Mesendoderm (in vitro differentiated cells): ENCODE results near the gene KDM7A.

Experiments
- DNase-seq: peaks from one replicate; pipeline ENCODE4 v3.0.0; 2013
- H2AK5ac ChIP-seq: 2 replicates; pipeline ENCODE4 v1.6.1; 2013; ENCODE audit warnings: low read length, inconsistent platforms
- H2BK120ac ChIP-seq: 2 replicates; pipeline ENCODE4 v1.6.1; 2013; ENCODE audit warnings: low read depth, mild to moderate bottlenecking, low read length, moderate library complexity, mixed read lengths
- H2BK15ac ChIP-seq: replicated peaks from 2 replicates; pipeline ENCODE4 v1.6.1; 2013; ENCODE audit warnings: low read depth, mild to moderate bottlenecking, moderate library complexity
- H2BK5ac ChIP-seq: 2 replicates; pipeline ENCODE4 v1.6.1; 2013; ENCODE audit warnings: low read length, inconsistent platforms
- H3K18ac ChIP-seq: 2 replicates; pipeline ENCODE4 v1.6.1; 2013; ENCODE audit warnings: mild to moderate bottlenecking, low read length, mixed read lengths
- H3K23ac ChIP-seq: one replicate; pipeline ENCODE4 v1.6.1; 2013; ENCODE audit warnings: low read length
- H3K27ac ChIP-seq: 2 replicates; pipeline ENCODE4 v1.5.1; 2013; ENCODE audit warnings: low read depth, mild to moderate bottlenecking, inconsistent platforms, low read length, moderate library complexity
- H3K27me3 ChIP-seq: 2 replicates; pipeline ENCODE4 v1.6.1; 2013; ENCODE audit warnings: low read length, control low read depth, mild to moderate bottlenecking, inconsistent platforms; ENCODE audit not compliant: insufficient read depth, poor library complexity
- H3K36me3 ChIP-seq: 2 replicates; pipeline ENCODE4 v1.6.1; 2013; ENCODE audit warnings: low read length, inconsistent platforms; ENCODE audit not compliant: control insufficient read depth, insufficient read depth
- H3K4ac ChIP-seq: one replicate; pipeline ENCODE4 v1.6.1; 2013; ENCODE audit warnings: low read depth, mild to moderate bottlenecking, low read length, moderate library complexity
- H3K4me1 ChIP-seq: 2 replicates; pipeline ENCODE4 v1.6.1; 2013; ENCODE audit warnings: low read depth, low read length, inconsistent platforms; ENCODE audit not compliant: control insufficient read depth
- H3K4me2 ChIP-seq: 2 replicates; pipeline ENCODE4 v1.6.1; 2013; ENCODE audit warnings: low read length
- H3K4me3 ChIP-seq: 2 replicates; pipeline ENCODE4 v1.5.1; 2013; ENCODE audit warnings: mild to moderate bottlenecking, low read length
- H3K56ac ChIP-seq: one replicate; pipeline ENCODE4 v1.6.1; 2013; ENCODE audit warnings: low read length
- H3K79me1 ChIP-seq: 2 replicates; pipeline ENCODE4 v1.6.1; 2013; ENCODE audit warnings: low read length, inconsistent platforms
- H3K79me2 ChIP-seq: 2 replicates; pipeline ENCODE4 v1.6.1; 2013; ENCODE audit warnings: mild to moderate bottlenecking, low read length; ENCODE audit not compliant: control insufficient read depth, insufficient read depth
- H3K9ac ChIP-seq: 2 replicates; pipeline ENCODE4 v1.6.1; 2013; ENCODE audit warnings: low read length, inconsistent platforms
- H4K5ac ChIP-seq: one replicate; pipeline ENCODE4 v1.6.1; 2013; ENCODE audit warnings: low read length
- H4K8ac ChIP-seq: one replicate; pipeline ENCODE4 v1.6.1; 2013; ENCODE audit warnings: low read depth, mild to moderate bottlenecking, control low read depth, low read length, moderate library complexity
- WGBS: extraction: QIAGEN DNeasy Blood & Tissue Kit; methylation state at CpG from one replicate; pipeline ENCODE4 v1.1.7; 2013; ENCODE audit warnings: low lambda C conversion rate, missing lambda C conversion rate; ENCODE audit not compliant: insufficient coverage; ENCODE audit errors: extremely low coverage; 5-methylcytosine and 5-hydroxymethylcytosine counted together

The KDM7A gene

GRCh38 chr7:140054751-140055150 lies 122.0 kb downstream of the KDM7A start:
- WGBS: no CpG with 5 or more reads among the region's 4 CpGs
- Histone ChIP-seq H3K27me3 (no peaks in the 10 kb centered on the region), H2AK5ac (no peak overlapping the region), H3K23ac (no peak overlapping the region), H3K56ac (no peak overlapping the region), H3K36me3 (no peaks in the 10 kb centered on the region), H3K4me3 (no peak overlapping the region), H4K8ac (no peak overlapping the region), H3K4me1 (no peaks in the 10 kb centered on the region), H3K18ac (no peak overlapping the region), H2BK15ac (no peak overlapping the region), H3K79me2 (no peaks in the 10 kb centered on the region), H3K9ac (no peak overlapping the region), H3K4ac (no peak overlapping the region), H4K5ac (no peak overlapping the region), H2BK5ac (no peak overlapping the region), H3K4me2 (no peak overlapping the region), H3K27ac (no peak overlapping the region), H3K79me1 (no peaks in the 10 kb centered on the region), H2BK120ac (no peak overlapping the region)
- no peak for DNase-seq

DNA sequence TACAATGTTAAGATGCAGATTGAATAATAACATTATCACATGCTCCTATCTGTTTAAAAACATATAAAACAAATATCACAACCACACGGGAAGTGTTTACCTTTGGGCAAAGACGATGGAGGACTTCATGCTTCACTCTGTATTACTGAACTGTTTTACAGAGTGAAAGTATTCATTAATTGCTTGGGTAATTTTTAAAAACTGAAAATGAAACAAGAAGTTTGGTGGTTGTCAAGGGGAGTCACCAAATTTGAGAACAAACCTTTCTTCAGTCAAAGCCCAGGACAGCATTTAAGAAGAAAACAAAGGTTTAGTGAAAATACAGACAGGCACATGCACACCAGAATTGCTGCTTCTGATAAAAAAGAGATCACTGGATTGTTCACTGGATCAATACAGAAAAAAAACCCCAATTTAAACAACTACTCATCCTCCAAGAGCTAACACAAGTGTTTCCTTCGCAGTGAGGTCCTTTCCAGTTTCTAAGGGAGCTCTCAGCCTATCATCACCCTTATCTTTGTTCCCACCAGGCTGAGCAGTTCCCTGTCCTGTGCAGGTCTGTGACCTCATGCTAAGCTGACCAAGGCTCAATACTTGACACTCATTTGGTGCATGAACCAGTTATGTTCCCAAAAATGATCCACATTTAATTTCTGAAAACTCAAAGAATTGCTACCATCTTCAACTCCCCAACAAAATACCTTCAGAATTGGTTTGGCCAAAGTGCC lies 122.8 kb downstream of the KDM7A start:
- no peak overlapping the region for H3K4me3 ChIP-seq
- H3K4me2 ChIP-seq: no peak overlapping the region
- H3K4me1 ChIP-seq: no peaks in the 10 kb centered on the region
- no peaks in the 10 kb centered on the region for H3K27me3 ChIP-seq
- H3K56ac ChIP-seq: no peak overlapping the region
- no peak overlapping the region for H3K4ac ChIP-seq
- no CpG with 5 or more reads among the region's 3 CpGs for WGBS
- H3K9ac ChIP-seq: no peak overlapping the region
- no peak overlapping the region for H2BK120ac ChIP-seq
- H2BK15ac ChIP-seq: no peak overlapping the region
- H3K18ac ChIP-seq: no peak overlapping the region
- no peak overlapping the region for H2BK5ac ChIP-seq
- H4K5ac ChIP-seq: no peak overlapping the region
- no peak for DNase-seq
- H2AK5ac ChIP-seq: no peak overlapping the region
- no peak overlapping the region for H3K23ac ChIP-seq
- H3K79me2 ChIP-seq: no peaks in the 10 kb centered on the region
- H4K8ac ChIP-seq: no peak overlapping the region
- no peaks in the 10 kb centered on the region for H3K36me3 ChIP-seq
- no peaks in the 10 kb centered on the region for H3K79me1 ChIP-seq
- no peak overlapping the region for H3K27ac ChIP-seq

GRCh38 chr7:140051820-140052219 lies 125.0 kb downstream of the KDM7A start:
- H4K5ac ChIP-seq: no peak overlapping the region
- H2BK5ac ChIP-seq: no peak overlapping the region
- no peak overlapping the region for H3K4me3 ChIP-seq
- H3K4ac ChIP-seq: no peak overlapping the region
- no peak overlapping the region for H3K9ac ChIP-seq
- H3K79me1 ChIP-seq: no peaks in the 10 kb centered on the region
- no peak overlapping the region for H2AK5ac ChIP-seq
- DNase-seq: no peak
- H3K4me2 ChIP-seq: no peak overlapping the region
- H2BK120ac ChIP-seq: no peak overlapping the region
- H3K18ac ChIP-seq: no peak overlapping the region
- no peak overlapping the region for H3K27ac ChIP-seq
- no peaks in the 10 kb centered on the region for H3K36me3 ChIP-seq
- no peaks in the 10 kb centered on the region for H3K27me3 ChIP-seq
- no peaks in the 10 kb centered on the region for H3K4me1 ChIP-seq
- no peaks in the 10 kb centered on the region for H3K79me2 ChIP-seq
- H2BK15ac ChIP-seq: no peak overlapping the region
- no peak overlapping the region for H4K8ac ChIP-seq
- H3K23ac ChIP-seq: no peak overlapping the region
- H3K56ac ChIP-seq: no peak overlapping the region

DNA sequence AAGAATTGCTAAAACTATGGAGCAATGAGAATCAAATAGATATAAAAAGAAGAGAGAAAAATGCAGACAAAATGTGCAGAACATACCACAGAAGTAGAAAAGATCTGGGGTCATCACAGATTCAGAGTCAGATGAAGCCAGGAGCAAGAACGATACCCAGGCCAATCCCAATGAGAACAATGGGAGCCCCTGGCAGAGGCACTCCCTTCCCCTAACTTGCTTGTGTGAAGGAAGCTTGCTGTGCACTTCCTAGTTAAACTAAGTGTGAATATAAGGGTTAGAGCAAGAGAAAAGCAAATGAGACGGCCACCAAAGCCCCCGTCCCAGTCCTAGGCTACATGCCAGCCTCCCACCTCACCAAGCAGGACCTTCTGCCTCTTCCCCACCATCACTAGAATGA lies 126.7 kb downstream of the KDM7A start:
- no CpG with 5 or more reads among the region's 3 CpGs for WGBS
- no peak overlapping the region for H3K9ac ChIP-seq
- no peaks in the 10 kb centered on the region for H3K36me3 ChIP-seq
- H3K4me2 ChIP-seq: no peak overlapping the region
- no peaks in the 10 kb centered on the region for H3K27me3 ChIP-seq
- no peak overlapping the region for H3K18ac ChIP-seq
- no peaks in the 10 kb centered on the region for H3K79me2 ChIP-seq
- no peak overlapping the region for H3K4ac ChIP-seq
- H3K4me1 ChIP-seq: no peaks in the 10 kb centered on the region
- H3K4me3 ChIP-seq: no peak overlapping the region
- H2BK15ac ChIP-seq: no peak overlapping the region
- H4K8ac ChIP-seq: no peak overlapping the region
- H3K79me1 ChIP-seq: no peaks in the 10 kb centered on the region
- no peak overlapping the region for H2BK5ac ChIP-seq
- H4K5ac ChIP-seq: no peak overlapping the region
- no peak overlapping the region for H3K23ac ChIP-seq
- H2AK5ac ChIP-seq: no peak overlapping the region
- H3K27ac ChIP-seq: no peak overlapping the region
- H3K56ac ChIP-seq: no peak overlapping the region
- no peak for DNase-seq
- H2BK120ac ChIP-seq: no peak overlapping the region

GRCh38 chr7:140049339-140050024 lies 127.3 kb downstream of the KDM7A start:
- H4K8ac ChIP-seq: no peak overlapping the region
- DNase-seq: no peak
- H3K27me3 ChIP-seq: no peaks in the 10 kb centered on the region
- H3K9ac ChIP-seq: no peak overlapping the region
- no peaks in the 10 kb centered on the region for H3K79me2 ChIP-seq
- no peaks in the 10 kb centered on the region for H3K36me3 ChIP-seq
- no peak overlapping the region for H3K23ac ChIP-seq
- WGBS: no CpG with 5 or more reads among the region's 5 CpGs
- no peak overlapping the region for H2AK5ac ChIP-seq
- no peaks in the 10 kb centered on the region for H3K4me1 ChIP-seq
- H3K56ac ChIP-seq: no peak overlapping the region
- H2BK120ac ChIP-seq: no peak overlapping the region
- no peak overlapping the region for H3K4me2 ChIP-seq
- H4K5ac ChIP-seq: no peak overlapping the region
- no peak overlapping the region for H3K4me3 ChIP-seq
- no peak overlapping the region for H3K18ac ChIP-seq
- no peak overlapping the region for H2BK15ac ChIP-seq
- no peak overlapping the region for H3K4ac ChIP-seq
- H2BK5ac ChIP-seq: no peak overlapping the region
- no peaks in the 10 kb centered on the region for H3K79me1 ChIP-seq
- H3K27ac ChIP-seq: no peak overlapping the region

DNA sequence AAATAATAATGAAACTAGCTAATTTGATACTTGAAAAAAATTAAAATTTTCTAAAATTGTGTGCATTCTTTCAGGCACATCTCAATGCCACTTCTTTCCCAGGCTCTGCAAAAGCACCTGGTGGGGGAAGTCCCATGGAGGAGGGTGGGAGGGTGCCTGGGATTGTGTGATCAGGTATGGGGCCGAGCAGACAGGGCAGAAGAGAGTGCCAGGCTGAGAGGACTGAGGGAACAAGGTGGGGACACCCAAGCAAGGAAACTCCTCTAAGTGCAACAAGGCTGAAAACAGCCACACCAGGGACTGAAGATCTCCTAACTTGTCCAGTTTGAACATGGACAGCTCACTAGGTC lies 127.8 kb downstream of the KDM7A start:
- no peak overlapping the region for H3K4ac ChIP-seq
- no peak overlapping the region for H3K18ac ChIP-seq
- no peak overlapping the region for H3K9ac ChIP-seq
- no peaks in the 10 kb centered on the region for H3K79me1 ChIP-seq
- H3K36me3 ChIP-seq: no peaks in the 10 kb centered on the region
- no peaks in the 10 kb centered on the region for H3K27me3 ChIP-seq
- no peaks in the 10 kb centered on the region for H3K4me1 ChIP-seq
- H2AK5ac ChIP-seq: no peak overlapping the region
- H3K23ac ChIP-seq: no peak overlapping the region
- no CpG with 5 or more reads among the region's 1 CpG for WGBS
- no peak overlapping the region for H3K4me3 ChIP-seq
- H3K4me2 ChIP-seq: no peak overlapping the region
- no peak overlapping the region for H2BK120ac ChIP-seq
- H4K5ac ChIP-seq: no peak overlapping the region
- no peak for DNase-seq
- no peak overlapping the region for H2BK15ac ChIP-seq
- no peak overlapping the region for H3K56ac ChIP-seq
- no peak overlapping the region for H2BK5ac ChIP-seq
- no peak overlapping the region for H4K8ac ChIP-seq
- no peak overlapping the region for H3K27ac ChIP-seq
- H3K79me2 ChIP-seq: no peaks in the 10 kb centered on the region
